ENCODE measurements around the gene HPCA.

Gene HPCA

DNA sequence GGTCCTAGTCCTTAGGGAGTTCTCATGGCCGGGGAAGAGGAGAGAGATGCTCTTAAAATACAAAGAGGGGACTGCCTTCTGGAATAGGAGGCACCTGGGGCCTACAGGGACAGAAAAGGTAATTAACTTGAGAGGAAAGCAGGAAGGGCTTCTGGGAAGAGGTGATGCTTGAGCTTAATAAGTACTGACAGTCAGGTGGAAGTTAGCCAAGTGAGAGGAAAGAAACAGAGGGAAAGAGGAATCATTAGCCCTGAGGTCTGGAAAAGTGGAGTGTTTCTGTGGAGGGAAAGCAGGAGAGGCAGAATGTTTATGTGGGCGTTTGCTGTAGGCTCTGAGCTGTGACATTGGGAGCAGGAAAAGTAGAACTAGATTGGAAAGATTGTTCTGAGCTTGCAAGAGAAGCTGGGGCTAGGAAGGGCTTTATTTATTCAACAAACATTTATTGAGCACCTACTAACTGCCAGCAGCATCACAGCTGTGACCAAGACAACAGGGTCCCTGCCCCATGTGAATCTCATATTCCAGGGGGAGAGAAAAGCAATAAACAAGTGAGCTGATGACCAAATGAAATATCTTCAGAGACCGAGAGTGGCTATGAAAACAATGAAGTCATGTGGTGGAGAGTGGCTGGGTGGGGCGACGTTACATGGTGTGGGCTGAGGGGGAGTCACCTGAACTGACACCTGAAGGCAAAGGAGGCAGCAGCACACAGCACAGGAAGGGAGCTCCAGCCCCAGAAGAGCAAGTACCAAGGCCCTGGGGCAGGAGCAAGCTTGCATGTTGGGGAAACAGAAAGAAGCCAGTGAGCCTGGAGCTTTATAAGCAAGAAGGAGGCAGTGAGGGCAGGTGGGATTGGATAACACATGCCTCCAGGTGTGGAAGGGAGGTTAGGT lies 11.2 kb upstream of the HPCA start:
- Histone ChIP-seq H3K4me1 (no peaks in the 10 kb centered on the region), H3K4me3 (ENCODE audit: low read depth, low read length) (no peak overlapping the region), H3K9me3 (no peaks in the 10 kb centered on the region), H3K27me3 (no peaks in the 10 kb centered on the region), H3K36me3 (no peaks in the 10 kb centered on the region)
- TF ChIP-seq, protein P1, sequence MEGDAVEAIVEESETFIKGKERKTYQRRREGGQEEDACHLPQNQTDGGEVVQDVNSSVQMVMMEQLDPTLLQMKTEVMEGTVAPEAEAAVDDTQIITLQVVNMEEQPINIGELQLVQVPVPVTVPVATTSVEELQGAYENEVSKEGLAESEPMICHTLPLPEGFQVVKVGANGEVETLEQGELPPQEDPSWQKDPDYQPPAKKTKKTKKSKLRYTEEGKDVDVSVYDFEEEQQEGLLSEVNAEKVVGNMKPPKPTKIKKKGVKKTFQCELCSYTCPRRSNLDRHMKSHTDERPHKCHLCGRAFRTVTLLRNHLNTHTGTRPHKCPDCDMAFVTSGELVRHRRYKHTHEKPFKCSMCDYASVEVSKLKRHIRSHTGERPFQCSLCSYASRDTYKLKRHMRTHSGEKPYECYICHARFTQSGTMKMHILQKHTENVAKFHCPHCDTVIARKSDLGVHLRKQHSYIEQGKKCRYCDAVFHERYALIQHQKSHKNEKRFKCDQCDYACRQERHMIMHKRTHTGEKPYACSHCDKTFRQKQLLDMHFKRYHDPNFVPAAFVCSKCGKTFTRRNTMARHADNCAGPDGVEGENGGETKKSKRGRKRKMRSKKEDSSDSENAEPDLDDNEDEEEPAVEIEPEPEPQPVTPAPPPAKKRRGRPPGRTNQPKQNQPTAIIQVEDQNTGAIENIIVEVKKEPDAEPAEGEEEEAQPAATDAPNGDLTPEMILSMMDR (IDR thresholded peaks at IDR 0.05; ENCODE audit: low read depth, low read length): no peak
- no peak for DNase-seq

- no peaks in the 10 kb centered on the region for H3K4me1 ChIP-seq
- no peaks in the 10 kb centered on the region for H3K27me3 ChIP-seq
- DNase-seq: peak; percentile 59
- no peak overlapping the region for H3K4me3 ChIP-seq (ENCODE audit: low read depth, low read length)
- TF ChIP-seq, protein P1 (IDR thresholded peaks at IDR 0.05; ENCODE audit: low read depth, low read length): peak; percentile 76
- no peaks in the 10 kb centered on the region for H3K36me3 ChIP-seq
- no peaks in the 10 kb centered on the region for H3K9me3 ChIP-seq
Observed at GRCh38 chr1:32876341-32877210, 9.7 kb upstream of the HPCA start.

- H3K27me3 ChIP-seq: no peaks in the 10 kb centered on the region
- H3K9me3 ChIP-seq: no peaks in the 10 kb centered on the region
- H3K4me1 ChIP-seq: no peaks in the 10 kb centered on the region
- no peak overlapping the region for H3K4me3 ChIP-seq (ENCODE audit: low read depth, low read length)
- no peak for DNase-seq
- H3K36me3 ChIP-seq: no peaks in the 10 kb centered on the region
- TF ChIP-seq, protein P1 (IDR thresholded peaks at IDR 0.05; ENCODE audit: low read depth, low read length): no peak
Observed at GRCh38 chr1:32877211-32878110, 8.8 kb upstream of the HPCA start.

- Histone ChIP-seq H3K27me3 (no peaks in the 10 kb centered on the region), H3K4me1 (no peaks in the 10 kb centered on the region), H3K9me3 (no peaks in the 10 kb centered on the region), H3K4me3 (ENCODE audit: low read depth, low read length) (no peak overlapping the region), H3K36me3 (no peaks in the 10 kb centered on the region)
- TF ChIP-seq, protein P1 (IDR thresholded peaks at IDR 0.05; ENCODE audit: low read depth, low read length): no peak
- no peak for DNase-seq
Observed at GRCh38 chr1:32878183-32878582, 8.1 kb upstream of the HPCA start.

GRCh38 chr1:32878637-32879041 lies 7.7 kb upstream of the HPCA start:
- H3K36me3 ChIP-seq: no peaks in the 10 kb centered on the region
- H3K4me3 ChIP-seq (ENCODE audit: low read depth, low read length): no peak overlapping the region
- no peaks in the 10 kb centered on the region for H3K4me1 ChIP-seq
- no peaks in the 10 kb centered on the region for H3K27me3 ChIP-seq
- no peaks in the 10 kb centered on the region for H3K9me3 ChIP-seq
- TF ChIP-seq, protein P1 (IDR thresholded peaks at IDR 0.05; ENCODE audit: low read depth, low read length): no peak
- no peak for DNase-seq
